ENCODE measurements around the gene TUBGCP3.
"Not testable (repeated sequence)": the region's sequence is repeated elsewhere in the genome, so short reads cannot be mapped to it uniquely, and the experiment has no call there.

The TUBGCP3 gene

GRCh38 chr13:112556600-112556999, 31.4 kb downstream of the TUBGCP3 start:
- Histone ChIP-seq H3K36me3 (ENCODE audit: control insufficient read depth, insufficient read depth, low read length) (peaks cover 28% of the 10 kb centered on the region), H3K4me3 (replicated peaks; ENCODE audit: low read depth, low read length) (no peak overlapping the region), H3K27me3 (replicated peaks; ENCODE audit: control insufficient read depth, insufficient read depth, low read length) (no peaks in the 10 kb centered on the region)
- DNase-seq (ENCODE audit: extremely low read depth, insufficient read length) = no peak
- TF ChIP-seq, protein P1, sequence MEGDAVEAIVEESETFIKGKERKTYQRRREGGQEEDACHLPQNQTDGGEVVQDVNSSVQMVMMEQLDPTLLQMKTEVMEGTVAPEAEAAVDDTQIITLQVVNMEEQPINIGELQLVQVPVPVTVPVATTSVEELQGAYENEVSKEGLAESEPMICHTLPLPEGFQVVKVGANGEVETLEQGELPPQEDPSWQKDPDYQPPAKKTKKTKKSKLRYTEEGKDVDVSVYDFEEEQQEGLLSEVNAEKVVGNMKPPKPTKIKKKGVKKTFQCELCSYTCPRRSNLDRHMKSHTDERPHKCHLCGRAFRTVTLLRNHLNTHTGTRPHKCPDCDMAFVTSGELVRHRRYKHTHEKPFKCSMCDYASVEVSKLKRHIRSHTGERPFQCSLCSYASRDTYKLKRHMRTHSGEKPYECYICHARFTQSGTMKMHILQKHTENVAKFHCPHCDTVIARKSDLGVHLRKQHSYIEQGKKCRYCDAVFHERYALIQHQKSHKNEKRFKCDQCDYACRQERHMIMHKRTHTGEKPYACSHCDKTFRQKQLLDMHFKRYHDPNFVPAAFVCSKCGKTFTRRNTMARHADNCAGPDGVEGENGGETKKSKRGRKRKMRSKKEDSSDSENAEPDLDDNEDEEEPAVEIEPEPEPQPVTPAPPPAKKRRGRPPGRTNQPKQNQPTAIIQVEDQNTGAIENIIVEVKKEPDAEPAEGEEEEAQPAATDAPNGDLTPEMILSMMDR (IDR thresholded peaks at IDR 0.05; ENCODE audit: insufficient read depth, low read length, poor library complexity, severe bottlenecking) = no peak

- DNase-seq (ENCODE audit: extremely low read depth, insufficient read length) = no peak
- no peak overlapping the region for H3K4me3 ChIP-seq (replicated peaks; ENCODE audit: low read depth, low read length)
- no peaks in the 10 kb centered on the region for H3K27me3 ChIP-seq (replicated peaks; ENCODE audit: control insufficient read depth, insufficient read depth, low read length)
- H3K36me3 ChIP-seq (ENCODE audit: control insufficient read depth, insufficient read depth, low read length) = peaks cover 26% of the 10 kb centered on the region
- TF ChIP-seq, protein P1 (IDR thresholded peaks at IDR 0.05; ENCODE audit: insufficient read depth, low read length, poor library complexity, severe bottlenecking) = no peak
Measured at GRCh38 chr13:112554214-112554850, 33.6 kb downstream of the TUBGCP3 start.

GRCh38 chr13:112548975-112549374, 39.0 kb downstream of the TUBGCP3 start:
- not testable (repeated sequence) for H3K4me3 ChIP-seq (replicated peaks; ENCODE audit: low read depth, low read length); DNase-seq (ENCODE audit: extremely low read depth, insufficient read length); H3K27me3 ChIP-seq (replicated peaks; ENCODE audit: control insufficient read depth, insufficient read depth, low read length)
- H3K36me3 ChIP-seq (ENCODE audit: control insufficient read depth, insufficient read depth, low read length) = peaks cover 26% of the 10 kb centered on the region

DNA sequence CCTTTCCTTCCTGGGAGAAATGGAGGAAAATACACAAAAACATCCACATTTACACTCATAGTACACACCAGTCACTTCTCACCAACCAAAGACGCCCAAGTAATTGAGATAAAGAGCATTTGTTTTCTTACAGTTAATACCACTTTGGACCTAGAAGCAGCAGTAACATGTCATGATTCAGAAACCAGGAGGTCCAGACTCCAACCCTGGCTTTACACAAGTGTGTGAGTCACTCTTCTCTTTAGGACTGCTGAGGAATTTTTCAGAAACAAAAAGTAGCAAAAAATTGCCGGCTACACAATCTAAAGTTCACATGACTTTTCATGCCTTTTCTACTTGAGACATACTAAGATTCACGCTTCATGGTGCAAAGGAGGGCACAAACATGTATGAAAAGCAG, 42.1 kb downstream of the TUBGCP3 start:
- TF ChIP-seq, protein P1 (IDR thresholded peaks at IDR 0.05; ENCODE audit: insufficient read depth, low read length, poor library complexity, severe bottlenecking) = no peak
- Histone ChIP-seq H3K36me3 (ENCODE audit: control insufficient read depth, insufficient read depth, low read length) (peaks cover 16% of the 10 kb centered on the region), H3K27me3 (replicated peaks; ENCODE audit: control insufficient read depth, insufficient read depth, low read length) (no peaks in the 10 kb centered on the region), H3K4me3 (replicated peaks; ENCODE audit: low read depth, low read length) (no peak overlapping the region)
- no peak for DNase-seq (ENCODE audit: extremely low read depth, insufficient read length)

- no peaks in the 10 kb centered on the region for H3K27me3 ChIP-seq (replicated peaks; ENCODE audit: control insufficient read depth, insufficient read depth, low read length)
- no peaks in the 10 kb centered on the region for H3K36me3 ChIP-seq (ENCODE audit: control insufficient read depth, insufficient read depth, low read length)
- H3K4me3 ChIP-seq (replicated peaks; ENCODE audit: low read depth, low read length) = no peak overlapping the region
- DNase-seq (ENCODE audit: extremely low read depth, insufficient read length) = no peak
- TF ChIP-seq, protein P1 (IDR thresholded peaks at IDR 0.05; ENCODE audit: insufficient read depth, low read length, poor library complexity, severe bottlenecking) = no peak
Measured at GRCh38 chr13:112532837-112533745, 54.9 kb downstream of the TUBGCP3 start.

GRCh38 chr13:112531263-112531794, 56.6 kb downstream of the TUBGCP3 start:
- H3K27me3 ChIP-seq (replicated peaks; ENCODE audit: control insufficient read depth, insufficient read depth, low read length) = no peaks in the 10 kb centered on the region
- H3K36me3 ChIP-seq (ENCODE audit: control insufficient read depth, insufficient read depth, low read length) = no peaks in the 10 kb centered on the region; the same call in 1 of the 2 replicates
- no peak for DNase-seq (ENCODE audit: extremely low read depth, insufficient read length)
- H3K4me3 ChIP-seq (replicated peaks; ENCODE audit: low read depth, low read length) = no peak overlapping the region
- TF ChIP-seq, protein P1 (IDR thresholded peaks at IDR 0.05; ENCODE audit: insufficient read depth, low read length, poor library complexity, severe bottlenecking) = no peak

Measured in GM06990 (cell line).